Mammary microvascular endothelial cell (primary cell): ENCODE measurements around the gene SSNA1. TPM values are rescaled to one million over a fixed set of nuclear protein-coding genes. Genes with fewer than 3 reads are reported as not detected.

Source experiments
- total RNA-seq: library from RNA; depleted of rRNA; stranded (reverse); fragments of >200 nt; gene quantifications from 2 replicates; pipeline ENCODE4 v1.2.3, GENCODE V29; 2015

SSNA1 gene
- total RNA-seq, result 127 and 150 TPM in 2 replicates

GRCh38 chr9:137188490-137189296 lies at the start of gene SSNA1, which contains the start of gene ANAPC2:
Gene SSNA1, plus strand, starts transcription at chr9:137188676. Its CDS starts 51 bp downstream, at chr9:137188727.
Gene ANAPC2, minus strand, starts transcription at chr9:137188560. Its CDS starts 28 bp downstream, at chr9:137188532.

GRCh38 chr9:137138722-137139467 lies 49.6 kb upstream of the SSNA1 start, which contains the start of gene GRIN1:
Gene GRIN1, plus strand, starts transcription at chr9:137139154. Its CDS starts 333 bp downstream, at chr9:137139487.

GRCh38 chr9:137169896-137170358 lies 18.5 kb upstream of the SSNA1 start, which contains the start of gene LRRC26:
Gene LRRC26, minus strand, starts transcription at chr9:137170051. Its CDS starts 108 bp downstream, at chr9:137169943.

GRCh38 chr9:137200311-137201204 lies 12.1 kb downstream of the SSNA1 start, which contains the start of gene TPRN:
Gene TPRN, minus strand, starts transcription at chr9:137200741. Its CDS starts 30 bp downstream, at chr9:137200711.

GRCh38 chr9:137205126-137206069 lies 16.9 kb downstream of the SSNA1 start, which contains the start of the genes NDOR1 and TMEM203:
Gene NDOR1, plus strand, starts transcription at chr9:137205700. Its CDS starts 78 bp downstream, at chr9:137205778.
Gene TMEM203, minus strand, starts transcription at chr9:137205648. Its CDS starts 234 bp downstream, at chr9:137205414.

GRCh38 chr9:137222190-137223077 lies 34.0 kb downstream of the SSNA1 start, which contains the start of gene RNF208:
Gene RNF208, minus strand, starts transcription at chr9:137222240. Its CDS starts 1,028 bp downstream, at chr9:137221212.

GRCh38 chr9:137224830-137225694 lies 36.6 kb downstream of the SSNA1 start, which contains the start of gene CYSRT1:
Gene CYSRT1, plus strand, starts transcription at chr9:137225174. Its CDS starts 448 bp downstream, at chr9:137225622.

GRCh38 chr9:137227054-137227852 lies 38.8 kb downstream of the SSNA1 start, which contains the start of gene RNF224:
Gene RNF224, plus strand, starts transcription at chr9:137227502. Its CDS starts 834 bp downstream, at chr9:137228336.

GRCh38 chr9:137230705-137231371 lies 42.4 kb downstream of the SSNA1 start, which contains the start of gene SLC34A3:
Gene SLC34A3, plus strand, starts transcription at chr9:137230901. Its CDS starts 802 bp downstream, at chr9:137231703.

Other genes starting within 250 kb of the SSNA1 start
- gene FBXW5, start 243.9 kb upstream of the SSNA1 start, total RNA-seq, result 202 and 226 TPM in 2 replicates
- gene C8G, start 243.4 kb upstream of the SSNA1 start, total RNA-seq, result 0.20 and 0.84 TPM in 2 replicates
- not detected in 2 replicates for gene LCN12, start 236.4 kb upstream of the SSNA1 start, total RNA-seq
- not detected in 2 replicates for gene PTGDS, start 211.2 kb upstream of the SSNA1 start, total RNA-seq
- gene LCNL1, start 205.7 kb upstream of the SSNA1 start, total RNA-seq, result not detected in 2 replicates
- gene PAXX, start 196.3 kb upstream of the SSNA1 start, total RNA-seq, result 53.2 and 65.9 TPM in 2 replicates
- gene CLIC3, start 192.1 kb upstream of the SSNA1 start, total RNA-seq, result 0.40 TPM in 1 of 2 replicates, not detected in the other
- gene ABCA2, start 160.4 kb upstream of the SSNA1 start, total RNA-seq, result 6.9 and 7.3 TPM in 2 replicates
- not detected in 2 replicates for gene FUT7, start 156.6 kb upstream of the SSNA1 start, total RNA-seq
- 67.3 and 71.1 TPM in 2 replicates for gene NPDC1, start 142.5 kb upstream of the SSNA1 start, total RNA-seq
- gene ENTPD2, start 134.6 kb upstream of the SSNA1 start, total RNA-seq, result not detected in 2 replicates
- gene SAPCD2, start 118.1 kb upstream of the SSNA1 start, total RNA-seq, result 28.1 and 30.2 TPM in 2 replicates
- gene UAP1L1, start 111.2 kb upstream of the SSNA1 start, total RNA-seq, result 21.9 and 23.0 TPM in 2 replicates
- gene MAN1B1, start 101.7 kb upstream of the SSNA1 start, total RNA-seq, result 69.4 and 75.7 TPM in 2 replicates
- gene DPP7, start 73.9 kb upstream of the SSNA1 start, total RNA-seq, result 88.5 and 107 TPM in 2 replicates
- not detected in 2 replicates for gene GRIN1, start 49.5 kb upstream of the SSNA1 start, total RNA-seq
- gene LRRC26, start 18.6 kb upstream of the SSNA1 start, total RNA-seq, result not detected in 2 replicates
- not detected in 2 replicates for gene TMEM210, start 16.6 kb upstream of the SSNA1 start, total RNA-seq
- 17.6 and 25.1 TPM in 2 replicates for gene ANAPC2, start 116 bp upstream of the SSNA1 start, total RNA-seq
- gene TPRN, start 12.1 kb downstream of the SSNA1 start, total RNA-seq, result 6.9 and 7.7 TPM in 2 replicates
- gene TMEM203, start 17.0 kb downstream of the SSNA1 start, total RNA-seq, result 36.2 and 39.1 TPM in 2 replicates
- gene NDOR1, start 17.0 kb downstream of the SSNA1 start, total RNA-seq, result 13.4 and 16.6 TPM in 2 replicates
- gene RNF208, start 33.6 kb downstream of the SSNA1 start, total RNA-seq, result not detected in 2 replicates
- 0.20 and 0.25 TPM in 2 replicates for gene CYSRT1, start 36.5 kb downstream of the SSNA1 start, total RNA-seq
- not detected in 2 replicates for gene RNF224, start 38.8 kb downstream of the SSNA1 start, total RNA-seq
- not detected in 2 replicates for gene SLC34A3, start 42.2 kb downstream of the SSNA1 start, total RNA-seq
- gene TUBB4B, start 52.6 kb downstream of the SSNA1 start, total RNA-seq, result 1,008 and 1,079 TPM in 2 replicates
- gene STPG3, start 62.6 kb downstream of the SSNA1 start, total RNA-seq, result not detected in 2 replicates
- 54.6 and 68.4 TPM in 2 replicates for gene NELFB, start 66.7 kb downstream of the SSNA1 start, total RNA-seq
- gene TOR4A, start 89.0 kb downstream of the SSNA1 start, total RNA-seq, result 41.4 and 44.7 TPM in 2 replicates
- gene NRARP, start 113.6 kb downstream of the SSNA1 start, total RNA-seq, result 35.8 and 43.9 TPM in 2 replicates
- 7.2 and 8.2 TPM in 2 replicates for gene EXD3, start 234.5 kb downstream of the SSNA1 start, total RNA-seq
- gene NOXA1, start 234.7 kb downstream of the SSNA1 start, total RNA-seq, result 0.07 TPM in 1 of 2 replicates, not detected in the other